Lower lobe of right lung (tissue), 2 donors: Measurements from ENCODE around the gene KRT79. TPM values are rescaled to one million over a fixed set of nuclear protein-coding genes. Genes with fewer than 3 reads are reported as not detected.
A peak's percentile ranks its signal among the peaks of the same experiment; 100 is the strongest.
"Not testable (repeated sequence)": the region's sequence is repeated elsewhere in the genome, so short reads cannot be mapped to it uniquely, and the experiment has no call there.

Experiments
- ATAC-seq, 2 donors: fragments of 200-7000 bp; cut with Tn5 transposase; one replicate each; pipeline ENCODE4 v1.9.1; 2020 to 2022; ENCODE audit warnings: mild to moderate bottlenecking in 2 of 2, moderate library complexity in 2 of 2
- DNase-seq: peaks from one replicate; pipeline ENCODE4 v3.0.0-alpha.2; 2020
- H3K27ac ChIP-seq: fragments of 200-600 bp; one replicate; pipeline ENCODE4 v1.8.0; 2022
- H3K27me3 ChIP-seq: fragments of 200-600 bp; one replicate; pipeline ENCODE4 v1.8.0; 2022; ENCODE audit warnings: low read depth
- H3K36me3 ChIP-seq: fragments of 200-600 bp; one replicate; pipeline ENCODE4 v1.8.0; 2022; ENCODE audit warnings: mild to moderate bottlenecking
- H3K4me1 ChIP-seq: fragments of 200-600 bp; one replicate; pipeline ENCODE4 v1.8.0; 2022
- H3K4me3 ChIP-seq: fragments of 200-600 bp; one replicate; pipeline ENCODE4 v1.8.0; 2022; ENCODE audit warnings: mild to moderate bottlenecking
- H3K9me3 ChIP-seq: fragments of 200-600 bp; one replicate; pipeline ENCODE4 v1.8.0; 2022
- intact Hi-C: fragments of 100-400 bp; cut with DNase I; formaldehyde crosslinking; loops from one replicate; pipeline ENCODE4 v1.11.0; 2022
- total RNA-seq: library from RNA; stranded (reverse); fragmentation: NEBNext Ultra II Directional; extraction: Animal tissue kit (Norgen Biotek cat#: 25700); gene quantifications from one replicate; pipeline ENCODE4 v1.2.1, GENCODE V29; 2021
- TF ChIP-seq, protein P1 (sequence below): fragments of 200-600 bp; IDR thresholded peaks from one replicate; pipeline ENCODE4 v1.8.0; 2022; ENCODE audit warnings: antibody characterized with exemption, mild to moderate bottlenecking
- donor health status: DM: no; HTN: yes; CAD: no; lungs with severe emphysema.

KRT79 gene
- total RNA-seq, 1 donor from 2014 or later = 3.9 TPM

DNA sequence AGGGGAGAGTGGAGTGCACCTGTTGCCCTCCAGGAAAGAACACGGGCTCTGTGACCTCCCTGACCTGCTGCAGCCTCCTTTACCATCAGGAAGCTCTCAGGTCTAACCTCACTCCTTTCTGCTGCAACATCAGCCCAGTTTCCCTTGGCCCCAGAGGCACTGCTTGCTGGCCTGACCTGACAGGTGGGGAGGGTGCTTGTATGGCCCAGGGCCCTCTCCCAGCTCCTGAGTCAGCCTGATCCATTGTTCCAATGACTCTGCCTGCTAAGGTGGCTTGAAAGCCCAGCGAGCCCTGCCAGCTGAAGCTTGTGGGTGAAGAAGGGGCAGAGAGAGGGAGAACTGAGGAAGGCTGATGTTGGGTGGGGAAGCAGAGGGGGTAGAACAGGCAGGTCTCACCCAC, 27.9 kb upstream of the KRT79 start:
- H3K9me3 ChIP-seq = no peaks in the 10 kb centered on the region
- H3K27me3 ChIP-seq = no peaks in the 10 kb centered on the region
- intact Hi-C loops = no loop called here
- TF ChIP-seq, protein P1, sequence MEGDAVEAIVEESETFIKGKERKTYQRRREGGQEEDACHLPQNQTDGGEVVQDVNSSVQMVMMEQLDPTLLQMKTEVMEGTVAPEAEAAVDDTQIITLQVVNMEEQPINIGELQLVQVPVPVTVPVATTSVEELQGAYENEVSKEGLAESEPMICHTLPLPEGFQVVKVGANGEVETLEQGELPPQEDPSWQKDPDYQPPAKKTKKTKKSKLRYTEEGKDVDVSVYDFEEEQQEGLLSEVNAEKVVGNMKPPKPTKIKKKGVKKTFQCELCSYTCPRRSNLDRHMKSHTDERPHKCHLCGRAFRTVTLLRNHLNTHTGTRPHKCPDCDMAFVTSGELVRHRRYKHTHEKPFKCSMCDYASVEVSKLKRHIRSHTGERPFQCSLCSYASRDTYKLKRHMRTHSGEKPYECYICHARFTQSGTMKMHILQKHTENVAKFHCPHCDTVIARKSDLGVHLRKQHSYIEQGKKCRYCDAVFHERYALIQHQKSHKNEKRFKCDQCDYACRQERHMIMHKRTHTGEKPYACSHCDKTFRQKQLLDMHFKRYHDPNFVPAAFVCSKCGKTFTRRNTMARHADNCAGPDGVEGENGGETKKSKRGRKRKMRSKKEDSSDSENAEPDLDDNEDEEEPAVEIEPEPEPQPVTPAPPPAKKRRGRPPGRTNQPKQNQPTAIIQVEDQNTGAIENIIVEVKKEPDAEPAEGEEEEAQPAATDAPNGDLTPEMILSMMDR = no peak
- DNase-seq (no peak), ATAC-seq (no peak)
- no peak overlapping the region for H3K27ac ChIP-seq
- peaks cover under 1% of the 10 kb centered on the region for H3K4me1 ChIP-seq
- no peaks in the 10 kb centered on the region for H3K36me3 ChIP-seq
- no peak overlapping the region for H3K4me3 ChIP-seq

- no peaks in the 10 kb centered on the region for H3K27me3 ChIP-seq
- TF ChIP-seq, protein P1 = no peak
- ATAC-seq (no peak), DNase-seq (no peak)
- no peaks in the 10 kb centered on the region for H3K4me1 ChIP-seq
- no peaks in the 10 kb centered on the region for H3K9me3 ChIP-seq
- no peak overlapping the region for H3K4me3 ChIP-seq
- H3K27ac ChIP-seq = no peak overlapping the region
- intact Hi-C loops = no loop called here
- no peaks in the 10 kb centered on the region for H3K36me3 ChIP-seq
These were observed 27.4 kb upstream of the KRT79 start for GRCh38 chr12:52861511-52861910.

GRCh38 chr12:52860102-52860823, 26.2 kb upstream of the KRT79 start:
- no peak for DNase-seq
- H3K27ac ChIP-seq = no peak overlapping the region
- no peaks in the 10 kb centered on the region for H3K36me3 ChIP-seq
- intact Hi-C loops = no loop called here
- no peaks in the 10 kb centered on the region for H3K9me3 ChIP-seq
- TF ChIP-seq, protein P1 = no peak
- peak; percentile 82 to 88 for ATAC-seq
- H3K27me3 ChIP-seq = no peaks in the 10 kb centered on the region
- no peak overlapping the region for H3K4me3 ChIP-seq
- H3K4me1 ChIP-seq = no peaks in the 10 kb centered on the region

DNA sequence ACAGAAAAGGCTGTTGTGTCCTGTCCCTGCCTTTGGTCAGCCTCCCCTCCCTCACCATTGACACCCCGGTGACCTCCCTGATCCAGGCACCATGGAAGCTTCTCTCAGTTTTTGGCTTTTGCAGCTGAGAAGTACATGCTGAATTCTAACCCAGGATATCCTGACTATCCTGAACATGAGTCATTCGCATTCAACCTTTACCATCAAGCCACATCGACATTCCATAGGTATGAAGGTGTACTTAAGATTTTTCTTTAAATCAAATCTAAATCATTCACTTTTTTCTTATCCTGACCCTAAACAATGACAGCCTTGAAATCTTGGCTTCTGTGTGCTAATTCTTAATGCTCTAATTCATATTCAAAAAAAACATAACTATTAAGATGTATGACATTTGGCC, 23.4 kb upstream of the KRT79 start:
- DNase-seq = no peak
- intact Hi-C loops = no loop called here
- no peak overlapping the region for H3K27ac ChIP-seq
- no peak for ATAC-seq
- H3K27me3 ChIP-seq = peaks cover 5% of the 10 kb centered on the region
- TF ChIP-seq, protein P1 = no peak
- no peaks in the 10 kb centered on the region for H3K9me3 ChIP-seq
- H3K36me3 ChIP-seq = no peaks in the 10 kb centered on the region
- H3K4me3 ChIP-seq = no peak overlapping the region
- H3K4me1 ChIP-seq = no peaks in the 10 kb centered on the region

- TF ChIP-seq, protein P1 = no peak
- no peaks in the 10 kb centered on the region for H3K36me3 ChIP-seq
- no peaks in the 10 kb centered on the region for H3K9me3 ChIP-seq
- H3K4me3 ChIP-seq = no peak overlapping the region
- intact Hi-C loops = no loop called here
- peaks cover 8% of the 10 kb centered on the region for H3K27me3 ChIP-seq
- H3K4me1 ChIP-seq = no peaks in the 10 kb centered on the region
- no peak overlapping the region for H3K27ac ChIP-seq
- ATAC-seq = no peak
- no peak for DNase-seq
These were observed 22.7 kb upstream of the KRT79 start for GRCh38 chr12:52856787-52857186.

DNA sequence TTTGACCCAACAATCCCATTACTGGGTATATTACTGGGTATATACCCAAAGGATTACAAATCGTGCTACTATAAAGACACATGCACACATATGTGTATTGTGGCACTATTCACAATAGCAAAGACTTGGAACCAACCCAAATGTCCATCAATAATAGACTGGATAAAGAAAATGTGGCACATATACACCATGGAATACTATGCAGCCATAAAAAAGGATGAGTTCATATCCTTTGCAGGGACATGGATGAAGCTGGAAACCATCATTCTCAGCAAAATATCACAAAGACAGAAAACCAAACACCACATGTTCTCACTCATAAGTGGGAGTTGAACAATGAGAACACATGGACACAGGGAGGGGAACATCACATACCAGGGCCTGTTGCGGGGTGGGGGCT, 22.0 kb upstream of the KRT79 start:
- H3K27me3 ChIP-seq = peaks cover 12% of the 10 kb centered on the region
- H3K4me3 ChIP-seq, DNase-seq, H3K4me1 ChIP-seq, ATAC-seq, H3K27ac ChIP-seq, H3K36me3 ChIP-seq, intact Hi-C loops, H3K9me3 ChIP-seq: not testable (repeated sequence)
